ENCODE results near the gene WNT2. TPM values are rescaled to one million over a fixed set of nuclear protein-coding genes. Genes with fewer than 3 reads are reported as not detected.

Gene WNT2
- total and polyA plus RNA-seq, 12 donors = 0.07 to 1.4 (median 0.16) TPM; not detected in 3

- no peak overlapping the region for H3K4me3 ChIP-seq
- ATAC-seq (no peak), DNase-seq (no peak)
- TF ChIP-seq CTCF (IDR thresholded peaks at IDR 0.05) = no peak
- H3K4me1 ChIP-seq = no peaks in the 10 kb centered on the region
- no peaks in the 10 kb centered on the region for H3K36me3 ChIP-seq
- H3K9me3 ChIP-seq = peaks cover 0 to 11% (median 0%) of the 10 kb centered on the region in 11 donors
- 84 to 86% methylated on average over 7 of the region's 7 CpGs for WGBS, 2 donors
- H3K27me3 ChIP-seq = peaks cover 0 to 13% (median 3%) of the 10 kb centered on the region in 7 donors
- intact Hi-C loops (cut with DNase I) = no loop called here
- no peak overlapping the region for H3K27ac ChIP-seq
Observed at GRCh38 chr7:117238937-117239336, 83.9 kb downstream of the WNT2 start.

GRCh38 chr7:117238472-117238871 is 84.4 kb downstream of the WNT2 start:
- ATAC-seq (no peak), DNase-seq (no peak)
- H3K36me3 ChIP-seq = no peaks in the 10 kb centered on the region
- no peak for TF ChIP-seq CTCF (IDR thresholded peaks at IDR 0.05)
- WGBS, 2 donors = 85 to 88% methylated on average over 7 of the region's 7 CpGs
- H3K9me3 ChIP-seq = peaks cover 0 to 11% (median 0%) of the 10 kb centered on the region in 11 donors
- no peaks in the 10 kb centered on the region for H3K4me1 ChIP-seq
- no peak overlapping the region for H3K4me3 ChIP-seq
- no peak overlapping the region for H3K27ac ChIP-seq
- H3K27me3 ChIP-seq = peaks cover 0 to 13% (median 3%) of the 10 kb centered on the region in 7 donors
- intact Hi-C loops (cut with DNase I) = no loop called here

GRCh38 chr7:117237646-117238045 is 85.2 kb downstream of the WNT2 start:
- Histone ChIP-seq H3K27me3 (peaks cover 0 to 13% (median 3%) of the 10 kb centered on the region in 7 donors), H3K27ac (no peak overlapping the region), H3K4me3 (no peak overlapping the region), H3K4me1 (no peaks in the 10 kb centered on the region), H3K36me3 (no peaks in the 10 kb centered on the region), H3K9me3 (peaks cover 0 to 11% (median 0%) of the 10 kb centered on the region in 11 donors)
- intact Hi-C loops (cut with DNase I) = no loop called here
- ATAC-seq = no peak
- DNase-seq = no peak
- TF ChIP-seq CTCF (IDR thresholded peaks at IDR 0.05) = no peak
- 79 to 81% methylated on average over 5 of the region's 5 CpGs for WGBS, 2 donors

- TF ChIP-seq CTCF (IDR thresholded peaks at IDR 0.05) = no peak
- ATAC-seq (no peak), DNase-seq (no peak)
- peaks cover 0 to 6% (median 0%) of the 10 kb centered on the region in 9 donors for H3K4me1 ChIP-seq
- intact Hi-C loops (cut with DNase I) = no loop called here
- no peaks in the 10 kb centered on the region for H3K27me3 ChIP-seq
- no peak overlapping the region for H3K4me3 ChIP-seq
- H3K36me3 ChIP-seq = peaks cover 0 to 5% (median 0%) of the 10 kb centered on the region in 9 donors
- 60 to 73% methylated on average over 3 of the region's 3 CpGs for WGBS, 2 donors
- peaks cover 0 to 9% (median 0%) of the 10 kb centered on the region in 11 donors for H3K9me3 ChIP-seq
- no peak overlapping the region for H3K27ac ChIP-seq
Observed at GRCh38 chr7:117231047-117231359, 91.9 kb downstream of the WNT2 start.

Measured in heart right ventricle (tissue), 16 donors.